Naive thymus-derived CD4-positive, alpha-beta T cell (primary cell): ENCODE measurements around the gene DMXL1. TPM values are rescaled to one million over a fixed set of nuclear protein-coding genes. Genes with fewer than 3 reads are reported as not detected.
"Not testable (repeated sequence)": the region's sequence is repeated elsewhere in the genome, so short reads cannot be mapped to it uniquely, and the experiment has no call there.

Experiments
- ATAC-seq: fragments of 150-1000 bp; cut with Tn5 transposase; 2 replicates; pipeline ENCODE4 v1.10.0; 2021; ENCODE audit warnings: mild to moderate bottlenecking, moderate library complexity
- CTCF ChIA-PET: fragments of 350-600 bp; sonication (Branson Sonifier 250); formaldehyde crosslinking; loops from one replicate; lab custom pipeline; 2021; ENCODE audit warnings: antibody characterized with exemption; lab: Charles Lee
- POLR2A ChIA-PET: fragments of 350-600 bp; sonication (Branson Sonifier 250); formaldehyde crosslinking; loops from one replicate; lab custom pipeline; 2021; ENCODE audit warnings: antibody characterized with exemption, inconsistent platforms; lab: Charles Lee
- DNase-seq, 9 donors: peaks; one replicate each; pipeline versions ENCODE4 v3.0.0 to v3.0.0-alpha.2; 2020 to 2022; ENCODE audit warnings: mixed read lengths in 1 of 9
- H3K27ac ChIP-seq: one replicate; pipeline ENCODE4 v1.7.0; 2013; ENCODE audit warnings: mild to moderate bottlenecking, low read depth, low read length, moderate library complexity
- H3K27me3 ChIP-seq, 2 donors: one replicate each; pipeline ENCODE4 v1.7.0; 2013; ENCODE audit warnings: low read length in 2 of 2, mild to moderate bottlenecking in 2 of 2, moderate library complexity in 2 of 2; ENCODE audit not compliant: control insufficient read depth in 2 of 2, insufficient read depth in 2 of 2
- H3K36me3 ChIP-seq, 3 experiments: 1 replicate in 2 of 3; 2 replicates in 1 of 3; pipeline ENCODE4 v1.7.0; 2013; ENCODE audit warnings: low read length in 3 of 3, mild to moderate bottlenecking in 3 of 3, moderate library complexity in 1 of 3; ENCODE audit not compliant: insufficient read depth in 3 of 3, control insufficient read depth in 2 of 3
- H3K4me1 ChIP-seq, 2 donors: one replicate each; pipeline ENCODE4 v1.7.0; 2013; ENCODE audit warnings: low read length in 2 of 2, mild to moderate bottlenecking in 2 of 2, moderate library complexity in 1 of 2; ENCODE audit not compliant: control insufficient read depth in 2 of 2, insufficient read depth in 2 of 2
- H3K4me3 ChIP-seq: 2 replicates; pipeline ENCODE4 v1.7.0; 2013; ENCODE audit warnings: mild to moderate bottlenecking, low read length
- H3K9me3 ChIP-seq, 3 experiments: 1 replicate in 2 of 3; 2 replicates in 1 of 3; pipeline ENCODE4 v1.7.0; 2013; ENCODE audit warnings: low read length in 3 of 3; ENCODE audit not compliant: control insufficient read depth in 2 of 3
- H3K27ac Mint-ChIP-seq, 9 donors: one replicate each; pipeline ENCODE4 v1.8.0; 2020 to 2022; ENCODE audit warnings: mixed read lengths in 9 of 9, mild to moderate bottlenecking in 8 of 9, moderate library complexity in 5 of 9, inconsistent platforms in 2 of 9
- H3K27me3 Mint-ChIP-seq, 5 donors: one replicate each; pipeline ENCODE4 v1.8.0; 2021 to 2022; ENCODE audit warnings: mixed read lengths in 5 of 5, mild to moderate bottlenecking in 1 of 5
- H3K36me3 Mint-ChIP-seq, 5 donors: one replicate each; pipeline ENCODE4 v1.8.0; 2020 to 2022; ENCODE audit warnings: mixed read lengths in 5 of 5, mild to moderate bottlenecking in 3 of 5, inconsistent platforms in 1 of 5
- H3K4me1 Mint-ChIP-seq, 7 donors: one replicate each; pipeline ENCODE4 v1.8.0; 2020 to 2022; ENCODE audit warnings: mixed read lengths in 7 of 7, mild to moderate bottlenecking in 3 of 7, inconsistent platforms in 1 of 7
- H3K4me3 Mint-ChIP-seq, 10 donors: one replicate each; pipeline ENCODE4 v1.8.0; 2020 to 2022; ENCODE audit warnings: mild to moderate bottlenecking in 10 of 10, mixed read lengths in 10 of 10, moderate library complexity in 6 of 10, inconsistent platforms in 2 of 10
- H3K9me3 Mint-ChIP-seq, 11 donors: one replicate each; pipeline ENCODE4 v1.8.0; 2020 to 2022; ENCODE audit warnings: mixed read lengths in 11 of 11, mild to moderate bottlenecking in 4 of 11, inconsistent platforms in 1 of 11, moderate library complexity in 1 of 11
- intact Hi-C, 2 donors: fragments of 100-400 bp; cut with micrococcal nuclease; formaldehyde crosslinking; loops; one replicate each; pipeline ENCODE4 v1.15.1; 2023
- polyA plus RNA-seq, 2 donors: library from polyadenylated mRNA; unstranded; fragments of 300-500 nt; fragmentation: Illumina TruSeq; gene quantifications; one replicate each; pipeline ENCODE4 v1.2.3, GENCODE V29; 2021
- total RNA-seq, 6 experiments: library from RNA in 5 of 6; stranded (reverse) in 5 of 6; gene quantifications; 1 replicate in 5 of 6; 2 replicates in 1 of 6; pipeline ENCODE4 v1.2.3 and lab custom pipeline; 2021 to 2026

The DMXL1 gene
- total and polyA plus RNA-seq, 7 experiments from 2014 or later, result 16.5 to 40.8 (median 32.0) TPM

- Mint-ChIP-seq H3K9me3 (peaks cover 0 to 2% (median 0%) of the 10 kb centered on the region in 11 donors), H3K27me3 (no peaks in the 10 kb centered on the region), H3K4me1 (no peaks in the 10 kb centered on the region), H3K27ac (peak overlapping the region in 1 of 9 donors; percentile 29), H3K36me3 (peaks cover 5 to 60% (median 43%) of the 10 kb centered on the region in 5 donors), H3K4me3 (no peak overlapping the region)
- H3K9me3 ChIP-seq, result no peaks in the 10 kb centered on the region
- no peak for ATAC-seq
- DNase-seq, result no peak
- intact Hi-C loops, result no loop called here
- no peaks in the 10 kb centered on the region for H3K4me1 ChIP-seq
- no peaks in the 10 kb centered on the region for H3K27me3 ChIP-seq
- POLR2A ChIA-PET, result no interaction called here
- H3K36me3 ChIP-seq, result peaks cover 0 to 18% (median 0%) of the 10 kb centered on the region in 3 experiments
- H3K27ac ChIP-seq, result no peak overlapping the region
- no peak overlapping the region for H3K4me3 ChIP-seq
- CTCF ChIA-PET, result interaction anchor here (0.7 kb wide), 1 partner anchor 282 kb away, joined by 3 read pairs; no protein-coding TSS in a partner anchor
These were observed 58.9 kb downstream of the DMXL1 start for GRCh38 chr5:119129770-119130169.

- ATAC-seq (no peak), DNase-seq (no peak)
- ChIA-PET POLR2A (no interaction called here), CTCF (interaction anchor here (0.7 kb wide), 1 partner anchor 42 kb away, joined by 3 read pairs; no protein-coding TSS in a partner anchor)
- peaks cover 23 to 74% (median 59%) of the 10 kb centered on the region in 5 donors for H3K36me3 Mint-ChIP-seq
- intact Hi-C loops, result no loop called here
- Histone ChIP-seq H3K27ac (no peak overlapping the region), H3K4me3 (no peak overlapping the region), H3K27me3 (no peaks in the 10 kb centered on the region), H3K36me3 (peaks cover 0 to 28% (median 0%) of the 10 kb centered on the region in 3 experiments), H3K4me1 (no peaks in the 10 kb centered on the region), H3K9me3 (peaks cover 0 to 8% (median 0%) of the 10 kb centered on the region in 3 experiments)
- no peaks in the 10 kb centered on the region for H3K27me3 Mint-ChIP-seq
- H3K9me3 Mint-ChIP-seq, result peaks cover 0 to 20% (median 12%) of the 10 kb centered on the region in 11 donors
- H3K27ac Mint-ChIP-seq, result no peak overlapping the region
- H3K4me1 Mint-ChIP-seq, result no peaks in the 10 kb centered on the region
- H3K4me3 Mint-ChIP-seq, result no peak overlapping the region
These were observed 60.8 kb downstream of the DMXL1 start for GRCh38 chr5:119131530-119132304.

GRCh38 chr5:119135743-119136142 lies 64.9 kb downstream of the DMXL1 start:
- ATAC-seq, H3K4me1 ChIP-seq, POLR2A ChIA-PET, H3K4me1 Mint-ChIP-seq, intact Hi-C loops, H3K27ac Mint-ChIP-seq, H3K4me3 ChIP-seq, H3K27ac ChIP-seq, H3K27me3 ChIP-seq, H3K27me3 Mint-ChIP-seq, H3K4me3 Mint-ChIP-seq, CTCF ChIA-PET, DNase-seq: not testable (repeated sequence)
- Mint-ChIP-seq H3K36me3 (peaks cover 43 to 85% (median 74%) of the 10 kb centered on the region in 5 donors), H3K9me3 (peaks cover 7 to 36% (median 14%) of the 10 kb centered on the region in 11 donors)
- H3K9me3 ChIP-seq, result peaks cover 0 to 11% (median 0%) of the 10 kb centered on the region in 3 experiments
- H3K36me3 ChIP-seq, result peaks cover 0 to 26% (median 0%) of the 10 kb centered on the region in 3 experiments

- Mint-ChIP-seq H3K27ac (no peak overlapping the region), H3K27me3 (no peaks in the 10 kb centered on the region), H3K9me3 (peaks cover 7 to 44% (median 14%) of the 10 kb centered on the region in 11 donors), H3K4me3 (no peak overlapping the region), H3K36me3 (peaks cover 43 to 84% (median 74%) of the 10 kb centered on the region in 5 donors), H3K4me1 (no peaks in the 10 kb centered on the region)
- intact Hi-C loops, result no loop called here
- Histone ChIP-seq H3K36me3 (peaks cover 0 to 26% (median 0%) of the 10 kb centered on the region in 3 experiments), H3K27ac (no peak overlapping the region), H3K4me3 (no peak overlapping the region), H3K27me3 (no peaks in the 10 kb centered on the region), H3K4me1 (no peaks in the 10 kb centered on the region), H3K9me3 (peaks cover 0 to 11% (median 0%) of the 10 kb centered on the region in 3 experiments)
- ChIA-PET POLR2A (no interaction called here), CTCF (no interaction called here)
- DNase-seq, result no peak
- ATAC-seq, result no peak
These were observed 65.9 kb downstream of the DMXL1 start for GRCh38 chr5:119136666-119137318.

- Mint-ChIP-seq H3K4me3 (no peak overlapping the region), H3K36me3 (peaks cover 39 to 85% (median 62%) of the 10 kb centered on the region in 5 donors), H3K27ac (peak overlapping the region in 1 of 9 donors; percentile 23), H3K27me3 (no peaks in the 10 kb centered on the region), H3K9me3 (peaks cover 3 to 20% (median 10%) of the 10 kb centered on the region in 11 donors), H3K4me1 (peaks cover 0 to 4% (median 0%) of the 10 kb centered on the region in 7 donors)
- no peak overlapping the region for H3K27ac ChIP-seq
- CTCF ChIA-PET, result no interaction called here
- peaks cover 0 to 15% (median 0%) of the 10 kb centered on the region in 3 experiments for H3K36me3 ChIP-seq
- H3K4me3 ChIP-seq, result no peak overlapping the region
- POLR2A ChIA-PET, result no interaction called here
- no peaks in the 10 kb centered on the region for H3K4me1 ChIP-seq
- DNase-seq (no peak), ATAC-seq (no peak)
- intact Hi-C loops, result no loop called here
- no peaks in the 10 kb centered on the region for H3K27me3 ChIP-seq
- H3K9me3 ChIP-seq, result no peaks in the 10 kb centered on the region
These were observed 82.7 kb downstream of the DMXL1 start for GRCh38 chr5:119153629-119154028.

GRCh38 chr5:119158144-119158543 lies 87.3 kb downstream of the DMXL1 start:
- H3K9me3 ChIP-seq, result no peaks in the 10 kb centered on the region
- no peaks in the 10 kb centered on the region for H3K27me3 ChIP-seq
- ATAC-seq, result no peak
- H3K27ac ChIP-seq, result no peak overlapping the region
- H3K27me3 Mint-ChIP-seq, result no peaks in the 10 kb centered on the region
- H3K4me1 Mint-ChIP-seq, result peaks cover 0 to 5% (median 0%) of the 10 kb centered on the region in 7 donors
- H3K36me3 Mint-ChIP-seq, result peaks cover 33 to 82% (median 70%) of the 10 kb centered on the region in 5 donors
- no peak overlapping the region for H3K27ac Mint-ChIP-seq
- intact Hi-C loops, result no loop called here
- no peak overlapping the region for H3K4me3 Mint-ChIP-seq
- ChIA-PET POLR2A (interaction anchor here (0.6 kb wide), 1 partner anchor 87 kb away, joined by 3 read pairs; the partner anchor contains the start of gene DMXL1), CTCF (interaction anchor here (0.7 kb wide), 1 partner anchor 32 kb away, joined by 3 read pairs; no protein-coding TSS in a partner anchor)
- peaks cover 3 to 23% (median 11%) of the 10 kb centered on the region in 11 donors for H3K9me3 Mint-ChIP-seq
- no peak overlapping the region for H3K4me3 ChIP-seq
- H3K4me1 ChIP-seq, result no peaks in the 10 kb centered on the region
- DNase-seq, result no peak
- H3K36me3 ChIP-seq, result peaks cover 0 to 5% (median 0%) of the 10 kb centered on the region in 3 experiments
